Gastroesophageal sphincter (tissue), 4 donors: ENCODE data around the gene SLC66A2. TPM values are rescaled to one million over a fixed set of nuclear protein-coding genes. Genes with fewer than 3 reads are reported as not detected.

Experiments used
- ATAC-seq: fragments of 150-250 bp; one replicate; pipeline ENCODE4 v1.9.1; 2016; ENCODE audit warnings: mild to moderate bottlenecking, moderate library complexity
- H3K27ac ChIP-seq, 4 donors: fragments of 200-600 bp; sonication (generic) in 3 of 4; 1 replicate in 3 of 4; 2 replicates in 1 of 4; pipeline ENCODE4 v1.5.1; 2016 to 2019
- H3K27me3 ChIP-seq: fragments of 200-600 bp; sonication (generic); one replicate; pipeline ENCODE4 v1.5.1; 2019
- H3K36me3 ChIP-seq, 2 donors: fragments of 200-600 bp; sonication (generic); one replicate each; pipeline ENCODE4 v1.5.1; 2019; ENCODE audit warnings: control low read depth in 1 of 2
- H3K4me1 ChIP-seq, 3 donors: fragments of 200-600 bp; sonication (generic); 1 replicate in 2 of 3; 2 replicates in 1 of 3; pipeline ENCODE4 v1.5.1; 2016 to 2019; ENCODE audit warnings: control low read depth in 2 of 3
- H3K4me3 ChIP-seq, 2 donors: fragments of 200-600 bp; sonication (generic); one replicate each; pipeline ENCODE4 v1.5.1; 2019; ENCODE audit warnings: mild to moderate bottlenecking in 1 of 2, moderate library complexity in 1 of 2
- H3K9me3 ChIP-seq, 3 donors: fragments of 200-600 bp; sonication (generic); one replicate each; pipeline ENCODE4 v1.5.1; 2017 to 2019; ENCODE audit warnings: control low read depth in 2 of 3
- CTCF ChIP-seq, 4 experiments: fragments of 200-600 bp in 2 of 4; fragments of 450-650 bp in 2 of 4; sonication (generic) in 1 of 4; IDR thresholded peaks; one replicate each; pipeline ENCODE4 v1.5.1; 2017 to 2019; ENCODE audit warnings: antibody characterized with exemption in 4 of 4, mild to moderate bottlenecking in 2 of 4, moderate library complexity in 2 of 4
- EP300 ChIP-seq: sonication (generic); formaldehyde crosslinking; IDR thresholded peaks from one replicate; pipeline ENCODE4 v1.6.1; 2017; ENCODE audit warnings: antibody characterized with exemption, mild to moderate bottlenecking
- POLR2A ChIP-seq, 2 donors: fragments of 450-650 bp; IDR thresholded peaks; one replicate each; pipeline ENCODE4 v1.6.1; 2017; ENCODE audit warnings: antibody characterized with exemption in 2 of 2, mild to moderate bottlenecking in 2 of 2, moderate library complexity in 1 of 2
- POLR2AphosphoS5 ChIP-seq: sonication (generic); formaldehyde crosslinking; IDR thresholded peaks from one replicate; pipeline ENCODE4 v1.6.1; 2017; ENCODE audit warnings: antibody characterized with exemption
- WGBS, 2 donors: methylation state at CpG; one replicate each; pipeline ENCODE4 v1.1.5; 2018; ENCODE audit warnings: low coverage in 1 of 2; 5-methylcytosine and 5-hydroxymethylcytosine counted together
- total RNA-seq, 4 donors: library from RNA; depleted of rRNA; stranded (reverse); fragments of >200 nt; gene quantifications; one replicate each; pipeline ENCODE4 v1.1.0, GENCODE V29; 2016

SLC66A2 gene
- total RNA-seq, 4 donors from 2014 or later, result 32.2 to 42.6 (median 35.6) TPM

- no peak for ATAC-seq
- WGBS, 2 donors, result 95 to 97% methylated on average over 4 of the region's 17 CpGs
- H3K9me3 ChIP-seq, result no peaks in the 10 kb centered on the region
- TF ChIP-seq CTCF (IDR thresholded peaks at IDR 0.05) (no peak), EP300 (no peak), POLR2A (IDR thresholded peaks at IDR 0.05) (no peak), POLR2AphosphoS5 (no peak)
- H3K27me3 ChIP-seq, result no peaks in the 10 kb centered on the region
- H3K27ac ChIP-seq, result no peak overlapping the region
- H3K4me3 ChIP-seq, result no peak overlapping the region
- peaks cover 0 to 22% (median 6%) of the 10 kb centered on the region in 3 donors for H3K4me1 ChIP-seq
- H3K36me3 ChIP-seq, result peaks cover 0 to 29% of the 10 kb centered on the region in 2 donors
These were observed 28.5 kb downstream of the SLC66A2 start for GRCh38 chr18:79922971-79923411.

DNA sequence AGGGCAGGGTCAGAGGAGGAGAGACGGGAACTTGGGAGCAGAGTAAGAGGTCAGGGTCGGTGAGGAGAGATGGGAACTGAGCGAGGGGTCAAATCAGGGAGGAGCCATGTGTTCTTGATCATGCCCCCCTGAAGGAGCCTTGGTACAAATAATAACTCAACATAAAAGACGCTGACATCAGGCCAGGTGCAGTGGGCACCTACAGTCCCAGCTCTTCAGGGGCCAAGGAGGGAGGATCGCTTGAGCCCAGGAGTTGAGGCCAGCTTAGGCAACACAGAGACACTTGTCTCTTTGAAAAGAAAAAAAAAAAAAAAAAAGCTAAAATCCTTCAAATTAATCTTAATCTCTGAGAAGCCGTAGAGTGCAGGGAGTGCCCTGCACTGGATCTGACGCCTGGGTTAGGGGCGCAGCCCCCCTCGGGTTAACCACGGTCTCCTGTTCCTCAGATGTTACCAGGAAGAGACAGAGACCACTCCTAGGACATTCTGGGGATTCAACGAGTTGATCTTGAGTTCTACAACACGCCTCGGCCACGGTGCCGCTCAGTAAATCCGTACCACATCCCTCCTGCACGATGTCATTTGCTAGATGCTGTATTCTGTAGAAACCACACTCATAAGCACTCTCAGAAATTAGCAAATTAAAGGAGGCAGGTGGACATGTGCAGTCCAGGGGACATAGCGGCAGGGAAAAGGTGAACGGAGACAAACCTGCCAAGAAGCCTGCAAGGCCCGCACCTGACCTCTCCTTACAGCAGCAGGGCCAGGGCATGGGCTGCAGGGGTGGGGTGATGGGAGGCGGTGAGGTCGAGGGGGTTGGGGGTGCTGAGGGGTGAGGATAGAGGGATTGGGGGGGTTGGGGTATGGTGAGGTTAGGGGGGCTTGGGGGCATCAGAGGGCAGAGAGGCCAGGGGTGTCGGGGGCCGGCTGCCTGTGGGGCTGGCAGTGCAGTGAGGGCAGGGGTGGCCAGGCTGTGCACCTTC, 29.2 kb downstream of the SLC66A2 start:
- WGBS, 2 donors, result 94 to 97% methylated on average over 17 to 18 of the region's 24 CpGs
- ATAC-seq, result no peak
- H3K27ac ChIP-seq, result no peak overlapping the region
- H3K36me3 ChIP-seq, result peaks cover 0 to 31% of the 10 kb centered on the region in 2 donors
- H3K9me3 ChIP-seq, result no peaks in the 10 kb centered on the region
- peaks cover 0 to 22% (median 6%) of the 10 kb centered on the region in 3 donors for H3K4me1 ChIP-seq
- no peaks in the 10 kb centered on the region for H3K27me3 ChIP-seq
- TF ChIP-seq EP300, result no peak
- TF ChIP-seq POLR2AphosphoS5, result no peak
- TF ChIP-seq CTCF (IDR thresholded peaks at IDR 0.05), result no peak
- no peak overlapping the region for H3K4me3 ChIP-seq

DNA sequence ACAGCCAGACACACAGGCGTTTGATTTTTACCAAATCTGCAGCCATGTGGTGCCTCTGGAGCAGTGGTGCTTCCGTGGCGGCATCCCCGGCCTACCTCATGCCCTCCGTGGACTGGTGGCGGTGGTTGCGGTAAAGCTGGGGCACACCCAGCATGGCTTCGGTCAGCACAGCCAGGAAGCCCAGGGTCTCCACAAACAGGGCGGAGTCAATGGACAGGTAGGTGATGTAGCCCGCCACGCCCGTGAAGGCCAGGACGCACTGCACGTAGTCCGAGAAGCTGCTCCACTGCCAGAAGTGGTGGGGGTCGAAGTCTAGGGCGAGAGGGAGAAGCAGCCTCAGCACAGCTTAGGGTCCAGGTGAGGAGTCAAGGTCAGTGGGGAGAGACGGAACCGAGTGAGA, 32.4 kb downstream of the SLC66A2 start:
- H3K36me3 ChIP-seq, result peaks cover 0 to 54% of the 10 kb centered on the region in 2 donors
- no peak overlapping the region for H3K4me3 ChIP-seq
- 83% methylated on average over 3 of the region's 19 CpGs; no CpG with 5 or more reads in 1 of the 2 donors for WGBS, 2 donors
- no peak for ATAC-seq
- peaks cover 0 to 5% (median 0%) of the 10 kb centered on the region in 3 donors for H3K4me1 ChIP-seq
- H3K9me3 ChIP-seq, result no peaks in the 10 kb centered on the region
- no peaks in the 10 kb centered on the region for H3K27me3 ChIP-seq
- no peak for TF ChIP-seq POLR2A (IDR thresholded peaks at IDR 0.05)
- TF ChIP-seq CTCF (IDR thresholded peaks at IDR 0.05), result no peak
- no peak for TF ChIP-seq EP300
- no peak for TF ChIP-seq POLR2AphosphoS5
- H3K27ac ChIP-seq, result no peak overlapping the region

DNA sequence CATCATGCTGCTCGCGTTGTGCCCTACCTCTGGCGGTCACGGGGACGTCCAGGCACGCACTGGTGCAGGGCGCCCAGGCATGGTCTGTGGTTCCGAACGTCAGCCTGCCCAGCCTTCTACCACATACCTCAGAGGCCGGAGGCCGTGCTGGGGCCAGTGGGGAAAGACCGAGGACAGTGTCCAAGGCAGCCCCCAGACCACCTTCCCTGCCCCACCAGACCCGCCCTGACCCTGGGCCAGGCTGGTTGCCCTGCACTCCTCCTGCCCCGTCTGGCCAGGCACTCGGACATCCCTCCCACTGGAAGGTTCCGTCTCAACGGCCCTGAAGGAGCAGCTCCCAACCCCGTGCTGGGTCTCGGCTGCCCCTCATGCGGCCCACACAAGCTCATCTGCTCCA, 32.8 kb downstream of the SLC66A2 start:
- Histone ChIP-seq H3K27me3 (no peaks in the 10 kb centered on the region), H3K4me3 (no peak overlapping the region), H3K36me3 (peaks cover 0 to 59% of the 10 kb centered on the region in 2 donors), H3K27ac (no peak overlapping the region), H3K4me1 (peaks cover 0 to under 1% (median 0%) of the 10 kb centered on the region in 3 donors), H3K9me3 (no peaks in the 10 kb centered on the region)
- no peak for ATAC-seq
- WGBS, 2 donors, result 97% methylated on average over 18 of the region's 20 CpGs; no CpG with 5 or more reads in 1 of the 2 donors
- TF ChIP-seq EP300, result no peak
- no peak for TF ChIP-seq POLR2A (IDR thresholded peaks at IDR 0.05)
- no peak for TF ChIP-seq CTCF (IDR thresholded peaks at IDR 0.05)
- TF ChIP-seq POLR2AphosphoS5, result no peak
